HL-60/S4 treated with retinoic acid at 250 ng/mL for 4 days and 3 days (cell line): ENCODE data around the gene COL6A6.

ENCODE experiments used
- in situ Hi-C: fragments of 300-500 bp; cut with MboI; formaldehyde crosslinking; loops from 2 replicates; pipeline ENCODE4 v1.7.0; 2022; ENCODE audit warnings: low sequenced_read_pairs

Gene COL6A6, protein sequence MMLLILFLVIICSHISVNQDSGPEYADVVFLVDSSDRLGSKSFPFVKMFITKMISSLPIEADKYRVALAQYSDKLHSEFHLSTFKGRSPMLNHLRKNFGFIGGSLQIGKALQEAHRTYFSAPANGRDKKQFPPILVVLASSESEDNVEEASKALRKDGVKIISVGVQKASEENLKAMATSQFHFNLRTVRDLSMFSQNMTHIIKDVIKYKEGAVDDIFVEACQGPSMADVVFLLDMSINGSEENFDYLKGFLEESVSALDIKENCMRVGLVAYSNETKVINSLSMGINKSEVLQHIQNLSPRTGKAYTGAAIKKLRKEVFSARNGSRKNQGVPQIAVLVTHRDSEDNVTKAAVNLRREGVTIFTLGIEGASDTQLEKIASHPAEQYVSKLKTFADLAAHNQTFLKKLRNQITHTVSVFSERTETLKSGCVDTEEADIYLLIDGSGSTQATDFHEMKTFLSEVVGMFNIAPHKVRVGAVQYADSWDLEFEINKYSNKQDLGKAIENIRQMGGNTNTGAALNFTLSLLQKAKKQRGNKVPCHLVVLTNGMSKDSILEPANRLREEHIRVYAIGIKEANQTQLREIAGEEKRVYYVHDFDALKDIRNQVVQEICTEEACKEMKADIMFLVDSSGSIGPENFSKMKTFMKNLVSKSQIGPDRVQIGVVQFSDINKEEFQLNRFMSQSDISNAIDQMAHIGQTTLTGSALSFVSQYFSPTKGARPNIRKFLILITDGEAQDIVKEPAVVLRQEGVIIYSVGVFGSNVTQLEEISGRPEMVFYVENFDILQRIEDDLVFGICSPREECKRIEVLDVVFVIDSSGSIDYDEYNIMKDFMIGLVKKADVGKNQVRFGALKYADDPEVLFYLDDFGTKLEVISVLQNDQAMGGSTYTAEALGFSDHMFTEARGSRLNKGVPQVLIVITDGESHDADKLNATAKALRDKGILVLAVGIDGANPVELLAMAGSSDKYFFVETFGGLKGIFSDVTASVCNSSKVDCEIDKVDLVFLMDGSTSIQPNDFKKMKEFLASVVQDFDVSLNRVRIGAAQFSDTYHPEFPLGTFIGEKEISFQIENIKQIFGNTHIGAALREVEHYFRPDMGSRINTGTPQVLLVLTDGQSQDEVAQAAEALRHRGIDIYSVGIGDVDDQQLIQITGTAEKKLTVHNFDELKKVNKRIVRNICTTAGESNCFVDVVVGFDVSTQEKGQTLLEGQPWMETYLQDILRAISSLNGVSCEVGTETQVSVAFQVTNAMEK (N-terminal part only)

DNA sequence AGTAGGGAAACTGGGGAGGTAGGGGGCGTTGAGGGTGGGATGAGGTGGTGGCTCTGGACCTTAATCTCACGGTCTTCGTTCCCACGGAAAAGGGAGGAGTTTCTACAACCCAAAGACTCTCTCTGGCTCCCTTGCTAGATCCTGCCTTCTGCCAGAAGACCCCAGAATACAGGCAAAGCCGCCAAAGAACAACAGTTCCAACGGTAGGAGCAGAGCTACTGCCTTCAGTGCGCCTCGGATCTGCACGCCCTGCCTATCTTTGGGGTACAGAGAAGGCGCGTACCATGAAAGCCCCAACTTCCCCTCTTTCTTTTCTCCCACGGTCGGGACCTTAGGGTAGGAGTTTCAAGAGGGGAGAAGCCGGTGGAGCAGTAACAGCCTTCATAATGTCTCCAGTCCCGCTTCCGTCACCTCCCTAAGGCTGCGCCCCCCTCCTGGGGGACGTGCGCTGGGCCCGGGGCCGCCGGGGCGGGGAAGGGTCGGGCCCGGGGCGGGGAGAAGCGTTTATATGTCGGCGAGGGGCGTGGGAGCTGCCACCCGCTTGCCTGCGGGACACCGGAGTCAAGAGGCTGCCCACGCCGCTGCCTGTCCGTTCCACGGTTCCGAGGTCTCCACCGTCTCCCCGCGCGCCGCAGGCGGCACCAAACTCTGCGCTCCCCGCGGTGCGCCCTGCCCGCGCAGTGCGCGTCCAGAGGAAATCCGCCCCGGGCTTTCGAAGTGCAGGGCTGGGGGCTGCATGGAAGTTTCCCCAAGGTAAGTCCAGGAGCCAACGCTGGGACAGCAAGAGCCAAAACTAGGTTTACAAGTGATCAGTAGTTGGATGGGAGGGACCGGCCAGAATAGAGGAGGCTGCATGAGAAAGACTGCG is at the start of gene COL6A6:
Gene COL6A6 (plus strand): TSS at position 533 of the 868 bp plus-strand sequence. CDS start 43,188 bp downstream, outside the sequence.
- in situ Hi-C loops, result no loop called here

DNA sequence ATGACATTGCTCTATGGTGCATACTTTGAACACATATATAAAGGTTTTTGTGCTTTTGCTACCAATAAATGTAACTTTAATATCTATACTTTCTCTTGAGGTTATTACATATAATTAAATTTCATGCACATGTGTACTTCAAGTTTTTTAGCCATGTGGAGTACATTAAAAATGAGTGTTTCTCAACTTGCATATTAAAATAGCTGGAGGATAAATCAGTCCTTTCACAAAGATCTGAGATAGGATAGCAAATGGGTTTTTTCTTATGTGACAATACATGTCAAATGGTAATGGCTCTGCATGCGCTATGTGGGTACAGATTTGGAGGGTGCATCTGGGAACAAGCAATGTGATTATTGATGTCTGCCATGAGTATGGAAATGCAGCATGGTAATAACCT is 48.7 kb upstream of the COL6A6 start:
- in situ Hi-C loops, result no loop called here

- in situ Hi-C loops, result no loop called here
These were observed 46.9 kb upstream of the COL6A6 start for GRCh38 chr3:130470126-130470525.

DNA sequence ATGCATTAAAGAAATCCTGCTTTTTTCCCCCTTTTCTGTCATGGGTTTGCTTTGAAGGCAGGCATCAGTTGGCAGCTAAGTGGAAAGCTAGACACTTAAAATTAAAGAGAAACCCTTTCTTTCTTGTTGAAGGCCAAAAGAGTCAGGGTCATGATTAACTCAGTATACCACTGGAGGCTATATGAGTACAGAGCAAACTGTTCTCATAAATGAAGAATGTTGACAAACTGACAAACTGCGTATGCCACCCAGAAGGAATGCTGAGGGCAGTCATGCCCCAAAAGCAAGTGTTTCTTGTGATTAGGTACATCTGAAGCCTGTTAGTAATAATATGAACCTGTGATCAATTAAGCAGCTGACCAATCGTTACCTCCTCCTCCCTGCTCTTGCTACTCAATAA is 43.6 kb upstream of the COL6A6 start:
- in situ Hi-C loops, result no loop called here

- in situ Hi-C loops, result no loop called here
These were observed 36.2 kb upstream of the COL6A6 start for GRCh38 chr3:130480736-130481135.

DNA sequence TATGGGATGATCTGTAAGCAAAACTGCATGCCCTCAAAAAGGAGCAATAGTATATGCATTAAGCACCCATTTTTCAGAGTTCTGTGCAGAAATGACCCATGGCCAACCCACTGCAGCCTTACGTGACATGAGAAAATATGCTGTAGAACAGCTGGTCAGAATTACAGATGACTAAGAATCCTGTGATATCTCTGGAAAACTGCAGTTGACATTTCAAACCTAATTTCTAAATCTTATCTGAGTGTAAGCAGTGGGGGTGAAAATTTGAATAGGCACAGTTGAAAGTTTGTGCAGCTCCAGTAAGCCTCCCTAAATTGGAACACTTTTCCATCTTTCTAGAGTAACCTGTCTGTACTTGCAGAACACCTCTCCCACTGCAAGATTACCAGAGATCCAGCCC is 28.7 kb upstream of the COL6A6 start:
- in situ Hi-C loops, result no loop called here

DNA sequence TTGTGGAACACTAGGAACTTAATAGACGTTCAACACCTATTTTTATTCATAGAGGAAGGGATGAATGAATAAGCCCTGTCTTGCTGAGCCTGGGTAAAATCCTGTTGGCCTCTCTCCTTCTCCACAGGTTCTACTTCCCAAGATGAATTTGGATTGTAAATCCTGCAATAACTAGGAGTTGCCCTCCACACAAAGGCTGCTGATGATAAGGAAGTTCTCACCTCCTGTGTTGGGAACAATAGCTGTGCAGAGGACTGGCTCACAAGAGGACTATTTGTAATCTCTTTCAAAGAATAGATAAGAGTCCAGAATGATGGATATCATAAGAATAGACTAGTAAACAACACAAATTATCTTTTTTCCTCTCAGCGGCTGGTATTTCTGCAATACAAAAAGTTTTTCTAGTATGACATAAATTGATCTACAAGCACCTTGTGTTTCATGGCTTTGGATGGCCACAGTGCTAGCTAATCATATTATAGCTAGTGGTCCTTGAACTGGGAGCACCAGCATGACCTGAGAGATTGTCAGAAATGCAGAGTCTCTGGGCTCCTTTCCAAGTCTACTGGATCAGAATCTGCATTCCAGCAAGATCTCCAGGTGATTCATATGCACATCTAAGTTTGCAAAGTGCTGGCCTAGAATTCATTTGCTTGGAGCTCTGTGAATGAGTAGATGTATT is 28.1 kb upstream of the COL6A6 start:
- in situ Hi-C loops, result no loop called here

- in situ Hi-C loops, result no loop called here
These were observed 26.7 kb upstream of the COL6A6 start for GRCh38 chr3:130490241-130490640.

GRCh38 chr3:130491431-130491830 is 25.5 kb upstream of the COL6A6 start:
- in situ Hi-C loops, result no loop called here

- in situ Hi-C loops, result no loop called here
These were observed 12.3 kb upstream of the COL6A6 start for GRCh38 chr3:130504701-130505100.

DNA sequence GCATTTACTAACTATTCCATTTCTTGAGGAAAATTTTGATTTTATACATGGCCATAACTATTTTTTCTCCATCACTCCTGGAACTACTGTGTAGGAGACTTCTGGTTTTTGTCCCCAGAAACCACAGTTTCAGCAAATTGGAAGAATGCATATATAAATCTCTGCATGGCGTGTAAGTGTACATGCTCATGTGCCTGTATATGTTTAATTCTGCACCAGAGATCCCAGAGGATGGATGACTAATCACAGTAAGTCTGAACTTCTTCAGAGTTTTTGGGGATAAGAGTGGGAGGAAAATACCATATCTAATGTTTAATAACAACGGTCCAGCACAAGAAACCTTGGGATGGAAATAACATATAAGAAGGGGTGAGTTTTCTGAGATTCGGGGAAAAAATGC is 10.9 kb upstream of the COL6A6 start:
- in situ Hi-C loops, result no loop called here

DNA sequence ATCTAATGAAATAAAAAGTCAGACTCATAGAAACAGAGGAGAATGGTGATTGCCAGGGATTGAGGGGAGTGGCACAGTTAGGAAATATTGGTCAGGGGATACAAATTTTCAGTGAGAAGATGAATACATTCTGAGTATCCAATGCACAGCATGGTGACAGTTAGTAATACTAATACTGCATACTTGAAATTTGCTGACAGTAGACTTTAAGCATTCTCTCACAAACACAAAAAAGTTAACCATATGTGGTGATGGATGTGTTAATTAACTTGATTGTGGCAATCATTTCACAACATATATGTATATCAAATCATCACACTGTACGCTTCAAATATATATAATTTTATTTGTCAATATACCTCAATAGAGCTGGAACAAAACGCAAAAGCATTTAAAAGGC is 9.2 kb upstream of the COL6A6 start:
- in situ Hi-C loops, result no loop called here

DNA sequence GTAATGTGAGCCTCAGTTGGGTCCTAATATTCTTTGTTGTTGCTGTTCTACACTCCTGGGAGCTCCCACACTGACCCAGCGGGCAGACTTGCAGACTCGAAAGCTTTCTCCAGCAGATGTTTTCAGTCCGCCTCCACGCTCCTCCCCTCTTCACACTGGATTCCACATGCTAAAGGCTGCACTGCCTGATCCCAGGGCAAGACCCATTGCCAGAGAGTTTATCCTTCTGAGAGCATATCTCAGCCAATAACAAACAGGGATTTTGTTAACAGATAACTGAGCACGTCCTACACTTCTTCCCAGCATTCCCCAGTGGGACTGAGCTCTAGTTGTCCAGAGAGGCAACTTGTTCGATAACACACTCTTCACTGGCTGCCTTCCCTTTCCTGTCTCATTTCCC is 8.0 kb upstream of the COL6A6 start:
- in situ Hi-C loops, result no loop called here

- in situ Hi-C loops, result no loop called here
These were observed 2.3 kb upstream of the COL6A6 start for GRCh38 chr3:130514681-130515080.

GRCh38 chr3:130515755-130516154 is 1.2 kb upstream of the COL6A6 start:
- in situ Hi-C loops, result no loop called here

DNA sequence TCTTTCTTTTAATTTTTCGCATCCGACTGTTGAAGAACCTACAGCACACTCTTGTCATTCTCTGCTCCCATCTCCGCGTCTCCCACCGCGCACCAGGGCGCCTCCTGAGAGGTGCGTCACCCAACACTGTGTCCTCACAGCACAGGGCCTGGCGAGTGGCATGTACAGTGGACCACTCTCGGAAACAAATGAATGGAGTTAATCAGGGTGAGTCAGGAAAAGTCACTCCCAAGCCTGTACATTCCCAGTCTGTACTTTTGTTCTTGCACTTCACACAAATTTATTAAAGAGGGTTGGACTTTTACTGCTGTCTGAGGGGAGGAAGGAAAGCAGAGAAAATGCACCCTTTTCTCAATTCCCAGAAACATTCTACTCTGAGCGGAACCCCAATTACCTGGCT is 625 bp downstream of the COL6A6 start:
- in situ Hi-C loops, result no loop called here

- in situ Hi-C loops, result no loop called here
These were observed 2.8 kb downstream of the COL6A6 start for GRCh38 chr3:130519754-130520153.

DNA sequence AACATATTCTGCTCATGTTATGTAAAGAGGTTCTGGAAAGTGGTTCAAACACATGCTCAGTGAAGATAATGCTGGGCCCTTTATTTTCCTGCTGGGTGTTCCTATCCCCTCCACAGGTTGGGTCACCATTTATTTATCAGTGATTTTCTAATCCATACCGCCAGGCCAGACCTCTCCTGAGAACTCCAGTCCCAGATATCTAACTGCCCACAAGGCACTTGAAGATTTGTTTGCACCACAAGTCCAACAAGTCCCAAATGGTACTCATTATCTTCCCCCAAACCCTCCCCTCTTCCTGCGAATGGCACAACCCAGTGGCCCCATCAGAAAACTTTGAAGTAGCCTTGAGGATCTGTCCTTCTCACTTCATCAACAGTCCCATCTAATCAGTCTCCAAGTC is 5.4 kb downstream of the COL6A6 start:
- in situ Hi-C loops, result no loop called here

DNA sequence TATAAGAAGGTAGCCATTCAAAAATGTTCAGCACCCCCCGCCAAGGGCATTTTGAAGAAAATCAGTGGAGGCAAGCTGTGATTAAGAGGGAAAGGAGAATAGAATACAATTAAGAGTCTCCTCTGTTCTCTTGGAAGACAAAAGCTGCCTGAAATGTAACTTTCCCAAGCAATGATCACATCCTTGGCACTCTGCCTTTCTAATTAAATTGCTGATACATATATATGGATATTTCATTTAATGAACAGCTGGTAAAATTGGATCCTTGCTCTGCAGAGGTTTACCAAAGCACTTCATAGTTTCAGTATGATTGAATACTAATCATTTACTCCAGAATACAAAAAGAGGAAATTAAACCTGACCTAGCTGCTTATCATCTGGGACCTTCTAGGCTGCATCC is 10.4 kb downstream of the COL6A6 start:
- in situ Hi-C loops, result no loop called here

GRCh38 chr3:130528120-130528519 is 11.1 kb downstream of the COL6A6 start:
- in situ Hi-C loops, result no loop called here
